Activated naive CD4-positive, alpha-beta T cell treated with anti-CD3 and anti-CD28 coated beads, Interleukin-2, amount 50 U/mL, for 24 hours (primary cell): Measurements from ENCODE around the gene BTBD2.

ENCODE experiments used
- H3K27ac Mint-ChIP-seq: one replicate; pipeline ENCODE4 v1.8.0; 2021; ENCODE audit warnings: mild to moderate bottlenecking, mixed read lengths
- H3K27me3 Mint-ChIP-seq: one replicate; pipeline ENCODE4 v1.8.0; 2021; ENCODE audit warnings: mixed read lengths
- H3K36me3 Mint-ChIP-seq: one replicate; pipeline ENCODE4 v1.8.0; 2021; ENCODE audit warnings: mixed read lengths
- H3K4me1 Mint-ChIP-seq: one replicate; pipeline ENCODE4 v1.8.0; 2021; ENCODE audit warnings: mixed read lengths
- H3K4me3 Mint-ChIP-seq: one replicate; pipeline ENCODE4 v1.8.0; 2021; ENCODE audit warnings: mild to moderate bottlenecking, mixed read lengths
- H3K9me3 Mint-ChIP-seq: one replicate; pipeline ENCODE4 v1.8.0; 2021; ENCODE audit warnings: mixed read lengths

The BTBD2 gene

GRCh38 chr19:2044709-2045500 is 29.4 kb upstream of the BTBD2 start:
- peaks cover 50% of the 10 kb centered on the region for H3K4me1 Mint-ChIP-seq

GRCh38 chr19:2043961-2044708 is 28.6 kb upstream of the BTBD2 start:
- Mint-ChIP-seq H3K4me3 (no peak overlapping the region), H3K36me3 (no peaks in the 10 kb centered on the region), H3K4me1 (peaks cover 42% of the 10 kb centered on the region), H3K27ac (peak overlapping the region; percentile 46), H3K9me3 (no peaks in the 10 kb centered on the region), H3K27me3 (no peaks in the 10 kb centered on the region)

More at GRCh38 chr19:2044709-2045500, 29.4 kb upstream of the BTBD2 start:
- Mint-ChIP-seq H3K36me3 (no peaks in the 10 kb centered on the region), H3K4me3 (no peak overlapping the region), H3K27ac (no peak overlapping the region), H3K9me3 (no peaks in the 10 kb centered on the region), H3K27me3 (no peaks in the 10 kb centered on the region)

- peak overlapping the region; percentile 74 for H3K4me3 Mint-ChIP-seq
- H3K27me3 Mint-ChIP-seq, result no peaks in the 10 kb centered on the region
- H3K27ac Mint-ChIP-seq, result peak overlapping the region; percentile 86
- no peaks in the 10 kb centered on the region for H3K36me3 Mint-ChIP-seq
- no peaks in the 10 kb centered on the region for H3K9me3 Mint-ChIP-seq
- H3K4me1 Mint-ChIP-seq, result peaks cover 35% of the 10 kb centered on the region
Measured at GRCh38 chr19:2043251-2043641, 27.7 kb upstream of the BTBD2 start.

GRCh38 chr19:2042485-2043250 is 27.2 kb upstream of the BTBD2 start:
- peak overlapping the region; percentile 76 for H3K27ac Mint-ChIP-seq
- peaks cover 30% of the 10 kb centered on the region for H3K4me1 Mint-ChIP-seq
- H3K9me3 Mint-ChIP-seq, result no peaks in the 10 kb centered on the region
- no peaks in the 10 kb centered on the region for H3K36me3 Mint-ChIP-seq
- H3K27me3 Mint-ChIP-seq, result no peaks in the 10 kb centered on the region
- H3K4me3 Mint-ChIP-seq, result peak overlapping the region; percentile 74

GRCh38 chr19:2041683-2042484 is 26.4 kb upstream of the BTBD2 start:
- H3K4me1 Mint-ChIP-seq, result peaks cover 23% of the 10 kb centered on the region
- H3K27me3 Mint-ChIP-seq, result no peaks in the 10 kb centered on the region
- peak overlapping the region; percentile 76 for H3K4me3 Mint-ChIP-seq
- H3K27ac Mint-ChIP-seq, result peak overlapping the region; percentile 76
- H3K9me3 Mint-ChIP-seq, result no peaks in the 10 kb centered on the region
- H3K36me3 Mint-ChIP-seq, result no peaks in the 10 kb centered on the region

GRCh38 chr19:2041433-2041682 is 25.8 kb upstream of the BTBD2 start:
- peaks cover 21% of the 10 kb centered on the region for H3K4me1 Mint-ChIP-seq
- H3K4me3 Mint-ChIP-seq, result peak overlapping the region; percentile 76
- H3K9me3 Mint-ChIP-seq, result no peaks in the 10 kb centered on the region
- peak overlapping the region; percentile 41 for H3K27ac Mint-ChIP-seq
- H3K36me3 Mint-ChIP-seq, result no peaks in the 10 kb centered on the region
- no peaks in the 10 kb centered on the region for H3K27me3 Mint-ChIP-seq

- Mint-ChIP-seq H3K4me3 (peak overlapping the region; percentile 76), H3K4me1 (peaks cover 21% of the 10 kb centered on the region), H3K27me3 (no peaks in the 10 kb centered on the region), H3K27ac (no peak overlapping the region), H3K36me3 (no peaks in the 10 kb centered on the region), H3K9me3 (no peaks in the 10 kb centered on the region)
Measured at GRCh38 chr19:2040647-2041432, 25.3 kb upstream of the BTBD2 start.

GRCh38 chr19:2039959-2040646 is 24.6 kb upstream of the BTBD2 start:
- Mint-ChIP-seq H3K9me3 (no peaks in the 10 kb centered on the region), H3K27ac (no peak overlapping the region), H3K27me3 (no peaks in the 10 kb centered on the region), H3K4me3 (no peak overlapping the region), H3K4me1 (peaks cover 24% of the 10 kb centered on the region), H3K36me3 (no peaks in the 10 kb centered on the region)

GRCh38 chr19:2039089-2039958 is 23.8 kb upstream of the BTBD2 start:
- Mint-ChIP-seq H3K36me3 (no peaks in the 10 kb centered on the region), H3K27ac (no peak overlapping the region), H3K4me1 (peaks cover 27% of the 10 kb centered on the region), H3K27me3 (no peaks in the 10 kb centered on the region), H3K9me3 (no peaks in the 10 kb centered on the region), H3K4me3 (no peak overlapping the region)

- Mint-ChIP-seq H3K27ac (no peak overlapping the region), H3K4me3 (no peak overlapping the region), H3K9me3 (no peaks in the 10 kb centered on the region), H3K4me1 (peaks cover 20% of the 10 kb centered on the region), H3K27me3 (no peaks in the 10 kb centered on the region), H3K36me3 (no peaks in the 10 kb centered on the region)
Measured at GRCh38 chr19:2038284-2039088, 23.0 kb upstream of the BTBD2 start.

- Mint-ChIP-seq H3K4me3 (no peak overlapping the region), H3K4me1 (peaks cover 24% of the 10 kb centered on the region), H3K27ac (peak overlapping the region; percentile 35), H3K9me3 (no peaks in the 10 kb centered on the region), H3K36me3 (no peaks in the 10 kb centered on the region), H3K27me3 (no peaks in the 10 kb centered on the region)
Measured at GRCh38 chr19:2037651-2038255, 22.2 kb upstream of the BTBD2 start.

GRCh38 chr19:2036424-2036823 is 20.9 kb upstream of the BTBD2 start:
- no peaks in the 10 kb centered on the region for H3K36me3 Mint-ChIP-seq
- no peaks in the 10 kb centered on the region for H3K9me3 Mint-ChIP-seq
- H3K27ac Mint-ChIP-seq, result no peak overlapping the region
- H3K4me1 Mint-ChIP-seq, result peaks cover 34% of the 10 kb centered on the region
- no peak overlapping the region for H3K4me3 Mint-ChIP-seq
- H3K27me3 Mint-ChIP-seq, result no peaks in the 10 kb centered on the region
